Calu3 (cell line): ENCODE results near the gene GPR107. TPM values are rescaled to one million over a fixed set of nuclear protein-coding genes. Genes with fewer than 3 reads are reported as not detected.
"Not testable (repeated sequence)": the region's sequence is repeated elsewhere in the genome, so short reads cannot be mapped to it uniquely, and the experiment has no call there.

Experiments used
- BruUV-seq: library from RNA; stranded (reverse); fragments of 400-500 nt; replicated peaks from 2 replicates; lab custom pipeline; 2021; lab: Mats Ljungman, UMichigan
- CTCF ChIA-PET: fragments of 300-600 bp; sonication (Branson Sonifier 250); formaldehyde crosslinking; loops from one replicate; lab custom pipeline; 2022; ENCODE audit warnings: antibody characterized with exemption; lab: Charles Lee
- DNase-seq: peaks from one replicate; pipeline ENCODE4 v3.0.0; 2022
- H3K27ac Mint-ChIP-seq: one replicate; pipeline ENCODE4 v1.8.0; 2022; ENCODE audit warnings: mixed read lengths; ENCODE audit not compliant: unreplicated experiment
- H3K27me3 Mint-ChIP-seq: one replicate; pipeline ENCODE4 v1.8.0; 2022; ENCODE audit warnings: mixed read lengths; ENCODE audit not compliant: unreplicated experiment
- H3K36me3 Mint-ChIP-seq: one replicate; pipeline ENCODE4 v1.8.0; 2022; ENCODE audit warnings: mild to moderate bottlenecking, moderate library complexity, mixed read lengths; ENCODE audit not compliant: insufficient read depth, unreplicated experiment
- H3K4me1 Mint-ChIP-seq: one replicate; pipeline ENCODE4 v1.8.0; 2022; ENCODE audit warnings: mild to moderate bottlenecking, low read depth, mixed read lengths; ENCODE audit not compliant: unreplicated experiment
- H3K4me3 Mint-ChIP-seq: one replicate; pipeline ENCODE4 v1.8.0; 2022; ENCODE audit warnings: mild to moderate bottlenecking, low read depth, moderate library complexity, mixed read lengths; ENCODE audit not compliant: unreplicated experiment
- H3K9me3 Mint-ChIP-seq: one replicate; pipeline ENCODE4 v1.8.0; 2022; ENCODE audit warnings: low read depth, mixed read lengths; ENCODE audit not compliant: unreplicated experiment
- CTCF ChIP-seq: fragments of 200-600 bp; IDR thresholded peaks from one replicate; pipeline ENCODE4 v1.8.0; 2022; ENCODE audit warnings: antibody characterized with exemption; ENCODE audit not compliant: unreplicated experiment
- intact Hi-C: fragments of 100-400 bp; cut with micrococcal nuclease; formaldehyde crosslinking; loops from one replicate; pipeline ENCODE4 v1.10.0; 2022; ENCODE audit not compliant: unreplicated experiment
- total RNA-seq: library from RNA; stranded (reverse); gene quantifications from 2 replicates; pipeline ENCODE4 v1.2.3, GENCODE V29; 2022

GPR107 gene
- total RNA-seq, 1 experiment from 2014 or later = 43.4 TPM

GRCh38 chr9:130018265-130018664 lies 35.4 kb upstream of the GPR107 start:
- no peaks in the 10 kb centered on the region for H3K36me3 Mint-ChIP-seq
- no peaks in the 10 kb centered on the region for H3K27me3 Mint-ChIP-seq
- H3K9me3 Mint-ChIP-seq = no peaks in the 10 kb centered on the region
- no peak for TF ChIP-seq CTCF
- intact Hi-C loops = no loop called here
- CTCF ChIA-PET = no interaction called here
- DNase-seq = no peak
- no peak overlapping the region for H3K4me3 Mint-ChIP-seq
- no peak overlapping the region for H3K27ac Mint-ChIP-seq
- H3K4me1 Mint-ChIP-seq = no peaks in the 10 kb centered on the region
- no TSS peak for BruUV-seq

- Mint-ChIP-seq H3K36me3 (no peaks in the 10 kb centered on the region), H3K4me3 (no peak overlapping the region), H3K27ac (no peak overlapping the region), H3K27me3 (no peaks in the 10 kb centered on the region), H3K4me1 (no peaks in the 10 kb centered on the region), H3K9me3 (no peaks in the 10 kb centered on the region)
- CTCF ChIA-PET = no interaction called here
- no peak for TF ChIP-seq CTCF
- no peak for DNase-seq
- BruUV-seq = no TSS peak
- intact Hi-C loops = no loop called here
Measured at GRCh38 chr9:130020618-130021017, 33.1 kb upstream of the GPR107 start.

- intact Hi-C loops = no loop called here
- H3K27me3 Mint-ChIP-seq = no peaks in the 10 kb centered on the region
- no peak overlapping the region for H3K27ac Mint-ChIP-seq
- CTCF ChIA-PET = no interaction called here
- BruUV-seq = no TSS peak
- no peak for TF ChIP-seq CTCF
- no peak overlapping the region for H3K4me3 Mint-ChIP-seq
- no peaks in the 10 kb centered on the region for H3K4me1 Mint-ChIP-seq
- no peak for DNase-seq
- no peaks in the 10 kb centered on the region for H3K9me3 Mint-ChIP-seq
- H3K36me3 Mint-ChIP-seq = no peaks in the 10 kb centered on the region
Measured at GRCh38 chr9:130021123-130021522, 32.6 kb upstream of the GPR107 start.

- H3K4me3 Mint-ChIP-seq, H3K9me3 Mint-ChIP-seq, intact Hi-C loops, H3K27ac Mint-ChIP-seq, H3K27me3 Mint-ChIP-seq, BruUV-seq, DNase-seq, CTCF ChIA-PET, H3K36me3 Mint-ChIP-seq, H3K4me1 Mint-ChIP-seq: not testable (repeated sequence)
Measured at GRCh38 chr9:130021842-130022241, 31.9 kb upstream of the GPR107 start.

- Mint-ChIP-seq H3K27ac (no peak overlapping the region), H3K27me3 (no peaks in the 10 kb centered on the region), H3K36me3 (no peaks in the 10 kb centered on the region), H3K9me3 (no peaks in the 10 kb centered on the region), H3K4me1 (no peaks in the 10 kb centered on the region), H3K4me3 (no peak overlapping the region)
- intact Hi-C loops = no loop called here
- no TSS peak for BruUV-seq
- no peak for TF ChIP-seq CTCF
- no peak for DNase-seq
- CTCF ChIA-PET = no interaction called here
Measured at GRCh38 chr9:130022566-130023143, 31.1 kb upstream of the GPR107 start.
